GM20000 (cell line): ENCODE data around the gene YTHDF2.
"Not testable (repeated sequence)": the region's sequence is repeated elsewhere in the genome, so short reads cannot be mapped to it uniquely, and the experiment has no call there.

ENCODE experiments used
- DNase-seq: peaks from one replicate; pipeline ENCODE4 v3.0.0; 2012; ENCODE audit warnings: low spot score
- CTCF ChIP-seq: IDR thresholded peaks from 2 replicates; pipeline ENCODE4 v1.5.1; 2012; ENCODE audit warnings: mild to moderate bottlenecking, control low read depth; ENCODE audit errors: extremely low read depth, missing control alignments

The YTHDF2 gene

GRCh38 chr1:28770601-28771165 lies 33.9 kb downstream of the YTHDF2 start:
- DNase-seq = no peak
- TF ChIP-seq CTCF = no peak

- not testable (repeated sequence) for DNase-seq
Measured at GRCh38 chr1:28771921-28772320, 35.2 kb downstream of the YTHDF2 start.

GRCh38 chr1:28773105-28773504 lies 36.4 kb downstream of the YTHDF2 start:
- TF ChIP-seq CTCF = no peak
- no peak for DNase-seq

GRCh38 chr1:28775121-28775942 lies 38.6 kb downstream of the YTHDF2 start:
- DNase-seq = peak; percentile 75
- TF ChIP-seq CTCF = no peak

DNA sequence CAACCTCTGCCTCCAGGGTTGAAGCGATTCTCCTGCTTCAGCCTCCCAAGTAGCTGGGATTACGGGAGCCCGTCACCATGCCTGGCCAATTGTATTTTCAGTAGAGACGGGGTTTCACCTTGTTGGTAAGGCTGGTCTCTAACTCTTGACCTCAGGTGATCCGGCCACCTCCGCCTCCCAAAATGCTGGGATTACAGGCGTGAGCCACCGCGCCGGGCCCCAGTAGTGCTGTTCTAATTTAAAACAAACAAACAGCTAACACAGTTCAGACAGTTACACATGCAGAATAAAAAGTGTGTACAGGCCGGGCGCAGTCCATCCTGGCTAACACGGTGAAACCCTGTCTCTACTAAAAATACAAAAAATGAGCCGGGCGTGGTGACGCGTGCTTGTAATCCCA lies 39.6 kb downstream of the YTHDF2 start:
- no peak for DNase-seq
- TF ChIP-seq CTCF = no peak

GRCh38 chr1:28778021-28778420 lies 41.3 kb downstream of the YTHDF2 start:
- DNase-seq = no peak
- TF ChIP-seq CTCF = no peak

DNA sequence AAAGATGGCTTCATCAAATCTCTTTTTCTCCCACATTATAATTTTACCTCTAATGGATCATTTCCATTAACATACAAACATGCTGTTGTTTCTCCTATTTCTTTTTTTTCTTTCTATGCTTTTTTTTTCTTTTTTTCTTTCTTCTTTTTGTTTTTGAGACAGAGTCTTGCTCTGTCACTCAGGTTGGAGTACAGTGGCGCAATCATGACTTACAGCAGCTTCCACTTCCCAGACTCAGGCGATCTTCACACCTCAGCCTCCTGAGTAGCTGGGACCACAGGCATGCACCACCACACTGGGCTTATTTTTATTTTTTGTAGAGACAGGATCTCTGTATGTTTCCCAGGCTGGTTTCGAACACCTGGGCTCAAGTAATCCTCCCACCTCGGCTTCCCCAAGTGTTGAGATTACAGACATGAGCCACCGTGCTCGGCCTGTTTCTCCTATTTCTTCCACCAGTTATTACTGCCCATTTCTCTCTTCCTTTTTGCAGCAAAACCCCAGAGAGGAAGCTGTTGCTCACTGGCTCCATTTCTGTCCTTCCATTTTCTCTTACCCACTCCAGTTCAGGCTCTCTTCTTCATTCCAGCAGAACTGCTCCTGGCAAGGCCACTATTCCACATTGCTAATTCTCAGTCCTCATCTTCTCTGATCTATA lies 43.1 kb downstream of the YTHDF2 start:
- no peak for DNase-seq

More for the DNA sequence above, 43.1 kb downstream of the YTHDF2 start:
- no peak for TF ChIP-seq CTCF
